Esophagus squamous epithelium (tissue), 5 donors: ENCODE data around the gene F7. TPM values are rescaled to one million over a fixed set of nuclear protein-coding genes. Genes with fewer than 3 reads are reported as not detected.

ENCODE experiments used
- DNase-seq: peaks from one replicate; lab custom pipeline; 2025; lab: John Stamatoyannopoulos, UW
- H3K27ac ChIP-seq, 4 donors: fragments of 200-600 bp; sonication (generic); one replicate each; pipeline ENCODE4 v1.5.1; 2016 to 2019; ENCODE audit warnings: mild to moderate bottlenecking in 1 of 4
- H3K27me3 ChIP-seq, 4 donors: fragments of 200-600 bp; sonication (generic); 1 replicate in 3 of 4; 2 replicates in 1 of 4; pipeline versions ENCODE4 v1.5.1 to v1.6.0; 2017 to 2021; ENCODE audit warnings: antibody characterized with exemption in 1 of 4
- H3K36me3 ChIP-seq, 3 donors: fragments of 200-600 bp; sonication (generic); one replicate each; pipeline ENCODE4 v1.5.1; 2016 to 2019
- H3K4me1 ChIP-seq, 3 donors: fragments of 200-600 bp; sonication (generic); one replicate each; pipeline ENCODE4 v1.5.1; 2017 to 2019
- H3K4me3 ChIP-seq, 4 donors: fragments of 200-600 bp; sonication (generic); 1 replicate in 3 of 4; 2 replicates in 1 of 4; pipeline ENCODE4 v1.5.1; 2016 to 2019; ENCODE audit warnings: mild to moderate bottlenecking in 2 of 4, moderate library complexity in 1 of 4
- H3K9me3 ChIP-seq, 3 donors: fragments of 200-600 bp; sonication (generic); one replicate each; pipeline ENCODE4 v1.5.1; 2016 to 2019
- CTCF ChIP-seq, 6 experiments: fragments of 450-650 bp in 4 of 6; fragments of 200-600 bp in 2 of 6; sonication (generic) in 2 of 6; IDR thresholded peaks; one replicate each; pipeline ENCODE4 v1.5.1; 2016 to 2019; ENCODE audit warnings: antibody characterized with exemption in 6 of 6, mild to moderate bottlenecking in 4 of 6, moderate library complexity in 4 of 6
- POLR2A ChIP-seq, 4 donors: fragments of 450-650 bp; IDR thresholded peaks; one replicate each; pipeline ENCODE4 v1.6.1; 2017; ENCODE audit warnings: antibody characterized with exemption in 4 of 4, mild to moderate bottlenecking in 4 of 4, moderate library complexity in 3 of 4
- WGBS, 2 donors: methylation state at CpG; one replicate each; pipeline ENCODE4 v1.1.5; 2018; 5-methylcytosine and 5-hydroxymethylcytosine counted together
- intact Hi-C: fragments of 100-400 bp; cut with DNase I; formaldehyde crosslinking; loops from one replicate; pipeline ENCODE4 v1.15.0; 2022
- total RNA-seq, 4 donors: library from RNA; depleted of rRNA; stranded (reverse); fragments of >200 nt; gene quantifications; one replicate each; pipeline ENCODE4 v1.1.0, GENCODE V29; 2016
- donor health status: DM: yes; HTN: yes; CAD: no.

The F7 gene
- total RNA-seq, 4 donors from 2014 or later, result not detected

- Histone ChIP-seq H3K27me3 (no peaks in the 10 kb centered on the region), H3K27ac (no peak overlapping the region), H3K4me1 (peaks cover 0 to 12% (median 0%) of the 10 kb centered on the region in 3 donors), H3K36me3 (peaks cover 0 to 70% (median 0%) of the 10 kb centered on the region in 3 donors), H3K4me3 (no peak overlapping the region), H3K9me3 (no peaks in the 10 kb centered on the region)
- intact Hi-C loops, result no loop called here
- TF ChIP-seq CTCF (IDR thresholded peaks at IDR 0.05) (no peak), POLR2A (IDR thresholded peaks at IDR 0.05) (no peak)
- no peak for DNase-seq
- 71 to 85% methylated on average over 10 to 19 of the region's 26 CpGs for WGBS, 2 donors
Observed at GRCh38 chr13:113082198-113083021, 23.2 kb upstream of the F7 start.

GRCh38 chr13:113083022-113083373, 22.6 kb upstream of the F7 start:
- Histone ChIP-seq H3K4me3 (no peak overlapping the region), H3K27ac (no peak overlapping the region), H3K36me3 (peaks cover 0 to 70% (median 0%) of the 10 kb centered on the region in 3 donors), H3K27me3 (no peaks in the 10 kb centered on the region), H3K4me1 (peaks cover 0 to 12% (median 0%) of the 10 kb centered on the region in 3 donors), H3K9me3 (no peaks in the 10 kb centered on the region)
- no peak for DNase-seq
- no peak for TF ChIP-seq CTCF (IDR thresholded peaks at IDR 0.05)
- no peak for TF ChIP-seq POLR2A (IDR thresholded peaks at IDR 0.05)
- intact Hi-C loops, result no loop called here
- 0 to 97% methylated on average over 1 to 4 of the region's 10 CpGs for WGBS, 2 donors

- Histone ChIP-seq H3K36me3 (peaks cover 0 to 70% (median 0%) of the 10 kb centered on the region in 3 donors), H3K4me1 (peaks cover 0 to 12% (median 0%) of the 10 kb centered on the region in 3 donors), H3K27ac (peak overlapping the region in 1 of 4 donors; percentile 18), H3K27me3 (no peaks in the 10 kb centered on the region), H3K4me3 (no peak overlapping the region), H3K9me3 (no peaks in the 10 kb centered on the region)
- DNase-seq, result no peak
- no peak for TF ChIP-seq POLR2A (IDR thresholded peaks at IDR 0.05)
- no peak for TF ChIP-seq CTCF (IDR thresholded peaks at IDR 0.05)
- intact Hi-C loops, result no loop called here
- 39 to 50% methylated on average over 3 to 12 of the region's 18 CpGs for WGBS, 2 donors
Observed at GRCh38 chr13:113083402-113084061, 22.1 kb upstream of the F7 start.

GRCh38 chr13:113084094-113084942, 21.3 kb upstream of the F7 start:
- H3K27ac ChIP-seq, result peak overlapping the region in 1 of 4 donors; percentile 18
- peaks cover 0 to 12% (median 0%) of the 10 kb centered on the region in 3 donors for H3K4me1 ChIP-seq
- H3K9me3 ChIP-seq, result no peaks in the 10 kb centered on the region
- intact Hi-C loops, result no loop called here
- H3K27me3 ChIP-seq, result no peaks in the 10 kb centered on the region
- WGBS, 2 donors, result 88 to 90% methylated on average over 23 to 25 of the region's 25 CpGs
- H3K36me3 ChIP-seq, result peaks cover 0 to 69% (median 0%) of the 10 kb centered on the region in 3 donors
- peak in 1 of 6 experiments; percentile 14 for TF ChIP-seq CTCF (IDR thresholded peaks at IDR 0.05)
- no peak for TF ChIP-seq POLR2A (IDR thresholded peaks at IDR 0.05)
- no peak overlapping the region for H3K4me3 ChIP-seq
- no peak for DNase-seq
